Brain pericyte (primary cell): ENCODE measurements around the gene GRIA3.

Experiments used
- DNase-seq: peaks from one replicate; pipeline ENCODE4 v3.0.0-alpha.2; 2012; ENCODE audit warnings: low read depth, low spot score

Gene GRIA3

DNA sequence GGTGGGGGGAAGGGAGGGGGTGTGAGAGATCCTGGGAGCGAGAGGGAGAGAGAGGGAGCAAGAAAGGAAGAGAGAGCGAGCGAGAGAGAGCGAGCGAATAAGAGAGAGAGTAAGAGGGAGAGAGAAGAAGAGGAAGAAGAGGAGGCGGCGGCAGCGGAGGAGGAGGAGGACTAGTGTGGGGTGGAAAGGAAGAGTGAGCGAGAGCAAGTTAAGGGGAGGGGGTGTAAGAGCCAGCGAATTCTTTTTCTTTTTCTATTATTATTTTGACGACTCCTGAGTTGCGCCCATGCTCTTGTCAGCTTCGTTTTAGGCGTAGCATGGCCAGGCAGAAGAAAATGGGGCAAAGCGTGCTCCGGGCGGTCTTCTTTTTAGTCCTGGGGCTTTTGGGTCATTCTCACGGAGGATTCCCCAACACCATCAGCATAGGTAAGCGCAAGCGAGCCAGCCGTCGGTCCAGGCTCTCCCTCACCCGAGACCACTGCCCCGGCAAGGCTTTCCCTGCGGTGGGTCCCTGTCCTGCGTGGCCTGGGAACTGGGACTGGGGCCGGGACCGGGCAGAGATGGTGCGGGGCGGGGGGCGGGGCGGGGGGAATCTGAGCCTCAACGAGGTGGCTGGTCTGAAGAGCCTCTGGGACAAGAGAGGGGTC is at the start of gene GRIA3:
Gene GRIA3, plus strand, starts transcription at position 60 of the 647 bp plus-strand sequence. Its CDS starts 258 bp downstream, at position 318.
- no peak for DNase-seq

- no peak for DNase-seq
Measured at GRCh38 chrX:123138473-123138872, 45.6 kb upstream of the GRIA3 start.

DNA sequence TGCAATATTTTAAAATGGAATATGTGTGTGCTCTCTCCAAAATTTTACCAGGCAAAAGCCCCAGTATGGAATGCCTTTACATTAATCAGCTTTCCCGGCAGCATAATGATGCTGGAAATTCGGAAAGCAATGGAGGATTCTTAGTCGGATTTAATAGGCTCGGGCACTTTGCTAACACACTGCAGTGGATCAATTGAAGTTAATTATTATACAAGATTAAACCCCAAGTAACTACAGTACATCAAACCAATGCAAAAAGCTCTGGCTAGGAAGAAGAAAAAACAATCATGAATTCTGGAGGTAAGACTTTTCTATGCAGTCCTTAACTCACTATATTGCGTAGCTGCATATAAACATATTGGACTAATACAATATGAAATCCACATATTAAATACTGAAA is 43.6 kb upstream of the GRIA3 start:
- DNase-seq, result no peak

DNA sequence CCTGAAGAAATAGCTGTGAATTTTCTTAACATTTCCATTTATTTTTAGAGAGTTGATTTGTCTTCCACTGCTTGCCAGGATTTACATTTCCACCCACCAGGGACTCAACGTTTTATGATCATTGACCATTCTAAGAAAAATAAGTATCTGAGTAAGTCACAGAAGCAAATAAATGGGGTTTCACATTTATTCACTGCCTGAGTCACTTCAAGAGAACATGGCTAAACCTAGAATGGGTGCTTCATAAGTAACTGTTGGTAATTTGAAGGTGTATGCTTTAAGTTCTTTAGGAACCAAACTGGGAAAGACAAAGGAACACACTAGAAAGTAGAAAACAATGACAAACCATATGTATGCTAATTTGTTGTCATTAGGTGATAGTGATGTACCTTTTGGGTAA is 43.2 kb upstream of the GRIA3 start:
- DNase-seq, result no peak

- no peak for DNase-seq
Measured at GRCh38 chrX:123153846-123154335, 30.2 kb upstream of the GRIA3 start.

GRCh38 chrX:123155327-123155726 is 28.8 kb upstream of the GRIA3 start:
- no peak for DNase-seq

DNA sequence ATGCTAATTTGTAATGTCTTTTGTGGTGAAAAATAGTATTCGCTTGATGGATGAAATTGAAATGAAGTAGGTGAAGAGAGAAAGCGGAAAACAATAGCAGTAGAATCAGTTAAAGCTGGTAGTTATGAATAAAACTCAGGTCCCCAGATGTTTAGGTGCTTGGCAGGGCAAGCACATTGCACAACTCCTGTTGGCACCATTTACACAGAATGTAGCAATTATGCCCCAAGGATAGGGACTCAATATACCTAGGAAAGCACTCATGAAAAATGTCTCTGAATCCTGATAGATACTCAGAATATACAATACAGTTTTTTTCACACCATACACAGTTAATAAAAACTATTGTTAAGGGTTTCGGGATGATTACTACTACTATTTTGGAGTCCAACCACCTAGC is 26.5 kb upstream of the GRIA3 start:
- no peak for DNase-seq

DNA sequence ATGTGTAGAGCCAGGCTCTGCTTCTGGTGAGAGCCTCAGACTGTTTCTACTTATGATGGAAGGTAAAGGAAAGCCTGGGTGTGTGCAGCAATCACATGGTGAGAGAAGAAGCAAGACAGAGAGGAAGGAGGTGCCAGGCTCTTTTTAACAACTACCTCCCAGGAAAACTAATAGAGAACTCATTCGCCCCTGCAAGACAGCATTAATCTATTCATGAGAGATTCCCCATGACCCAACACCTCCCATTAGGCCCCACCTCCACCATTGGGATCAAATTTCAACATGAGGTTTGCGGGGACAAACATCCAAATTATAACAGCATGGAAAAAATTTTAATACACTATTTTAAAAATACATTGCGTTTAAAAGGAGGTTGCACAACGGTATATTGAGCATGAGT is 24.7 kb upstream of the GRIA3 start:
- no peak for DNase-seq

- DNase-seq, result no peak
Measured at GRCh38 chrX:123167621-123168020, 16.5 kb upstream of the GRIA3 start.

DNA sequence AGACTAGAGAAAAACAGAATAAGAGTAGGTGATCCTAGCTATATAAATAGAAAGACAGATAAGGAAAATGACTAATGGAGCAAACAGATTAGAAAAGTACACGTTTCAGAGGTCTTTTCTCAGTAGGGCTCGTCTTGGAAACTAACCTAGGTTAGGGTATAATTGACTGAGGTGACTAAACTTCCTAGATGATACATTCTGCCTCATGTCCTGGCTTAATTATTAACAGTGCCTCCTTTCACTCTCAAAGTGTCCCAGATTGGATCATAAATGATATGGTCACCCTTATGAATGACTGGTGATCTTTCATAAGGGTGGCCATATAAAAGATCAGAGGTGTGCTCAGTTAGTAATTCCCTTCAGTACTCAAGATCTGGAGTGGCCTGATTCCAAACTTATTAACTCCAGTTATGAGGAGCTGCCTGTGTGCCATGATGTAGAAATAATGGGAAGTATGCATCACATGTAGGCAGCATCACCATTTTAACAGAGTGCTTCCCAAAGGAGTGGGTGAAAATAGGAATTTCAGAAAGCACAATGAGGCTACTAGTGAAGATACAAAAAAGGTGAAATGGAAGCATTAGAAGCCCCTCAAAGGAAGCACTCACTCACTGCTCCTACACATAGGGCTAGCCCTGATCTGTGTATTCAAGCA is 14.7 kb upstream of the GRIA3 start:
- no peak for DNase-seq

- DNase-seq, result no peak
Measured at GRCh38 chrX:123170546-123170945, 13.5 kb upstream of the GRIA3 start.

DNA sequence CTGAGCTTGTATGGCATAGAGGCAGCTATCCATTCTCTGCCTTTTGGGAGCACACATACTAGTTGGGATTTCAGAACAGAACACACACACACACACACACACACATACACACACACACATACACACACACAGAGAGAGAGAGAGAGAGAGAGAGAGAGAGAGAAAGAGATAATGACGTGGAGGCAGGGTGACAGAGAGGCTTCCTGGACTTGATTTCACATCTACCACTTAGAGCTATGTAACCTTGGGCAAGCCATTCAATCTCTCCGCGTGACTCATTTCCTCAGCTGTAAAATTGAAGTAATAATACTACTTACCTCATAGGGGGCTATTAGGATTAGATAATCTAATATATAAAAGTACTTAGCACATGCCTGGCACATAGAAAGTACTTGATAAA is 12.3 kb upstream of the GRIA3 start:
- DNase-seq, result no peak

- DNase-seq, result no peak
Measured at GRCh38 chrX:123172869-123173268, 11.2 kb upstream of the GRIA3 start.

- no peak for DNase-seq
Measured at GRCh38 chrX:123173833-123174232, 10.2 kb upstream of the GRIA3 start.

GRCh38 chrX:123175366-123176122 is 8.5 kb upstream of the GRIA3 start:
- DNase-seq, result no peak

GRCh38 chrX:123181233-123181914 is 2.7 kb upstream of the GRIA3 start:
- no peak for DNase-seq

- no peak for DNase-seq
Measured at GRCh38 chrX:123184866-123185276, 793 bp downstream of the GRIA3 start.

GRCh38 chrX:123185721-123186120 is 1.6 kb downstream of the GRIA3 start:
- no peak for DNase-seq

- DNase-seq, result no peak
Measured at GRCh38 chrX:123186801-123187200, 2.7 kb downstream of the GRIA3 start.

DNA sequence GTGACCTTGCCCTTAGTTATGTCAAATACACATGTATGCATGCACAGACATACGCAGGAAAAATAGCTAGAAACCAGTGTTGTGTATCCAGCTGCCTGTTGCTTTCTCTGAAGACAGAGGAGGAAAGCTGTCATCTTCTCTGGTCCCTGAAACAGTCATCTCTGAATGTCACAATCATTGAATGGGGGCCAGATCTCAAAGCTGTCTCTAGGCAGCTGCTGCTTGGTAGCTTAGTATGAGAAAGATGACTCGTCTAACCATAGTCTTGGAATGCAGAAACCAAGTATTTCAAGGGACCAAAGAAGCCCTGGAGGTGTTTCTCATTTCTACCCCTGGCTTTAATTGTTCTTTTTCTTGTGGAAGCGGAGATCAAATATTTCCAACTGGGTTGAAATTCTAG is 4.0 kb downstream of the GRIA3 start:
- DNase-seq, result no peak

DNA sequence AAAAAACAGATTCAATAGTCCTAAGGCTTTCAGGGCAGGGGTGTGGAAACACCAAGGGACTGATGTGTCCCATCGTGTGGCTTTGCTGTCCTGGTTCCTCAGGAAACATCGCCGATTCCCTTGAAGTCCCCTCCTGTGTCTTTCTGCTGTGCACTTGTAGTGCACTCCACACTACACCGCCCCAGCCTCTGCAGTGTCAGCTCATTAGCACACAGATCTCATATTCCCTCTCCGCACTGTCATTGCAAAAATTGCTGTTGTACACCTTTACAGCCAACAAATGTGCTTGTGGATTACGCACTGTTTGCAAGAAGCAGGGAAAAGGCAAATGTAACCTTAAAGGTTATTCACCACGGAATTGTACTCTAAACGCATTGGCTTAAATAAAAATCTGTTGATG is 5.3 kb downstream of the GRIA3 start:
- DNase-seq, result no peak

GRCh38 chrX:123190096-123190495 is 6.0 kb downstream of the GRIA3 start:
- DNase-seq, result no peak
